ENCODE data around the gene SCG5. TPM values are rescaled to one million over a fixed set of nuclear protein-coding genes. Genes with fewer than 3 reads are reported as not detected.

Gene SCG5
- total RNA-seq, 1 experiment from 2014 or later: 23.9 TPM

GRCh38 chr15:32659340-32660155 is 18.0 kb downstream of the SCG5 start:
- H2BK20ac ChIP-seq (ENCODE audit: low read depth, low read length, poor library complexity, severe bottlenecking): no peak overlapping the region
- no peaks in the 10 kb centered on the region for H3K23me2 ChIP-seq (ENCODE audit: insufficient read length, low read depth, low read length, poor library complexity, severe bottlenecking)
- no peak overlapping the region for H4K8ac ChIP-seq (replicated peaks; ENCODE audit: insufficient read length, low read depth, low read length)
- no peaks in the 10 kb centered on the region for H4K20me1 ChIP-seq (ENCODE audit: control insufficient read depth, insufficient read depth, insufficient read length)
- TF ChIP-seq CTCF (conservative IDR thresholded peaks at IDR 0.05): no peak
- no peak overlapping the region for H4K91ac ChIP-seq (ENCODE audit: insufficient read length, low read depth, low read length)
- H3K18ac ChIP-seq (ENCODE audit: insufficient read length, low read depth, low read length): no peak overlapping the region
- WGBS (ENCODE audit: extremely low coverage, insufficient read length, low lambda C conversion rate): no CpG with 5 or more reads among the region's 6 CpGs
- no peaks in the 10 kb centered on the region for H3K9me3 Mint-ChIP-seq
- no peaks in the 10 kb centered on the region for H3K27me3 Mint-ChIP-seq (ENCODE audit: low read depth)
- DNase-seq: no peak
- H3K4me2 ChIP-seq (ENCODE audit: insufficient read depth, insufficient read length, low read length): no peak overlapping the region
- peaks cover 10 to 21% of the 10 kb centered on the region in 2 experiments for H3K4me1 Mint-ChIP-seq
- no peak overlapping the region for H2AK5ac ChIP-seq (ENCODE audit: insufficient read length, low read length)
- no peak overlapping the region for H3K4me3 Mint-ChIP-seq
- H3K23ac ChIP-seq (ENCODE audit: insufficient read length, low read depth, low read length): no peak overlapping the region
- H2AFZ ChIP-seq (ENCODE audit: low read length): no peak overlapping the region
- H3K27me3 ChIP-seq (ENCODE audit: insufficient read depth, low read length): no peaks in the 10 kb centered on the region
- no peak overlapping the region for H2BK120ac ChIP-seq (ENCODE audit: low read depth, low read length, poor library complexity, severe bottlenecking)
- no peaks in the 10 kb centered on the region for H3K79me2 ChIP-seq (ENCODE audit: insufficient read depth, low read length)
- no peaks in the 10 kb centered on the region for H3K9me3 ChIP-seq (ENCODE audit: control insufficient read depth, low read depth, low read length)
- H3K9ac ChIP-seq (ENCODE audit: extremely low read depth, insufficient read length, low read length): no peak overlapping the region
- H3K79me1 ChIP-seq (ENCODE audit: insufficient read depth, low read depth, low read length, poor library complexity, severe bottlenecking): no peaks in the 10 kb centered on the region
- no peak overlapping the region for H3K27ac ChIP-seq (ENCODE audit: insufficient read length, low read depth, low read length)
- no peak overlapping the region for H2BK5ac ChIP-seq (ENCODE audit: insufficient read length, low read length)
- H3T11ph ChIP-seq (ENCODE audit: low read length): no peak overlapping the region
- peaks cover 0 to 4% (median 0%) of the 10 kb centered on the region in 3 experiments; a peak in 2 of 7 replicates for H3K36me3 Mint-ChIP-seq (ENCODE audit: insufficient read depth in 1 of 3, low read depth in 3 of 3)
- no peak overlapping the region for H3K14ac ChIP-seq (ENCODE audit: insufficient read depth, low read length)
- H3K4me1 ChIP-seq (ENCODE audit: insufficient read depth, low read length): no peaks in the 10 kb centered on the region; the same call in 1 of the 2 replicates
- H2BK15ac ChIP-seq (ENCODE audit: low read depth, low read length): no peak overlapping the region
- H3K56ac ChIP-seq (ENCODE audit: insufficient read length, low read depth, low read length): no peak overlapping the region
- H4K5ac ChIP-seq (ENCODE audit: insufficient read length, low read depth, low read length): no peak overlapping the region
- no peak overlapping the region for H2BK12ac ChIP-seq (ENCODE audit: insufficient read length, low read depth, low read length)
- H3K4ac ChIP-seq (ENCODE audit: low read depth, low read length): no peak overlapping the region
- no peak overlapping the region; a peak in 1 of 7 replicates for H3K27ac Mint-ChIP-seq

Data from H9 (cell line).